Measurements from ENCODE around the gene TNKS1BP1. TPM values are rescaled to one million over a fixed set of nuclear protein-coding genes. Genes with fewer than 3 reads are reported as not detected.

TNKS1BP1 gene
- total RNA-seq, 2 experiments from 2014 or later, result 15.7 to 18.0 TPM

- Mint-ChIP-seq H3K27me3 (no peaks in the 10 kb centered on the region), H3K4me3 (no peak overlapping the region), H3K9me3 (no peaks in the 10 kb centered on the region), H3K27ac (peak overlapping the region; percentile 15), H3K36me3 (peaks cover 34% of the 10 kb centered on the region), H3K4me1 (peaks cover 31% of the 10 kb centered on the region)
- POLR2A ChIA-PET, result interaction anchor here (4.7 kb wide), 1 partner anchor 8 kb away, joined by 80 read pairs; the partner anchor contains the start of gene TNKS1BP1
- DNase-seq (no peak), ATAC-seq (ENCODE audit: low read depth) (no peak)
Measured at GRCh38 chr11:57332694-57333440, 8.1 kb upstream of the TNKS1BP1 start.

- no peak for ATAC-seq (ENCODE audit: low read depth)
- Mint-ChIP-seq H3K4me1 (peaks cover 37% of the 10 kb centered on the region), H3K36me3 (peaks cover 44% of the 10 kb centered on the region), H3K27ac (no peak overlapping the region), H3K27me3 (no peaks in the 10 kb centered on the region), H3K9me3 (no peaks in the 10 kb centered on the region), H3K4me3 (no peak overlapping the region)
- POLR2A ChIA-PET, result no interaction called here
- no peak for DNase-seq
Measured at GRCh38 chr11:57331720-57332119, 7.0 kb upstream of the TNKS1BP1 start.

GRCh38 chr11:57330029-57330428 is 5.3 kb upstream of the TNKS1BP1 start:
- no peak overlapping the region for H3K27ac Mint-ChIP-seq
- POLR2A ChIA-PET, result no interaction called here
- H3K36me3 Mint-ChIP-seq, result peaks cover 54% of the 10 kb centered on the region
- no peaks in the 10 kb centered on the region for H3K9me3 Mint-ChIP-seq
- DNase-seq, result no peak
- H3K4me3 Mint-ChIP-seq, result no peak overlapping the region
- H3K4me1 Mint-ChIP-seq, result peaks cover 46% of the 10 kb centered on the region
- H3K27me3 Mint-ChIP-seq, result no peaks in the 10 kb centered on the region
- ATAC-seq (ENCODE audit: low read depth), result no peak

- H3K4me3 Mint-ChIP-seq, result no peak overlapping the region
- DNase-seq (no peak), ATAC-seq (ENCODE audit: low read depth) (no peak)
- H3K9me3 Mint-ChIP-seq, result no peaks in the 10 kb centered on the region
- H3K36me3 Mint-ChIP-seq, result peaks cover 48% of the 10 kb centered on the region
- POLR2A ChIA-PET, result no interaction called here
- H3K4me1 Mint-ChIP-seq, result peaks cover 31% of the 10 kb centered on the region
- H3K27me3 Mint-ChIP-seq, result no peaks in the 10 kb centered on the region
- H3K27ac Mint-ChIP-seq, result peak overlapping the region; percentile 3
Measured at GRCh38 chr11:57327721-57328120, 3.0 kb upstream of the TNKS1BP1 start.

- POLR2A ChIA-PET, result interaction anchor here (0.6 to 3.8 kb wide), 9 partner anchors 9 to 242 kb away, joined by 3 to 80 read pairs (median 3); partner anchors contain the start of genes SSRP1 and UBE2L6
Measured at GRCh38 chr11:57325735-57326048, 940 bp upstream of the TNKS1BP1 start.

GRCh38 chr11:57324154-57324885 is 432 bp downstream of the TNKS1BP1 start:
- DNase-seq (no peak), ATAC-seq (ENCODE audit: low read depth) (no peak)
- Mint-ChIP-seq H3K9me3 (no peaks in the 10 kb centered on the region), H3K36me3 (peaks cover 34% of the 10 kb centered on the region), H3K27me3 (no peaks in the 10 kb centered on the region), H3K4me1 (peaks cover 32% of the 10 kb centered on the region), H3K27ac (peak overlapping the region; percentile 84), H3K4me3 (peak overlapping the region; percentile 82)
- POLR2A ChIA-PET, result interaction anchor here (0.6 to 3.8 kb wide), 5 partner anchors 8 to 100 kb away, joined by 3 to 80 read pairs (median 25); partner anchors contain the start of gene SSRP1

More at GRCh38 chr11:57325735-57326048, 940 bp upstream of the TNKS1BP1 start:
- H3K27me3 Mint-ChIP-seq, result no peaks in the 10 kb centered on the region
- peaks cover 34% of the 10 kb centered on the region for H3K4me1 Mint-ChIP-seq
- peaks cover 42% of the 10 kb centered on the region for H3K36me3 Mint-ChIP-seq
- no peak for DNase-seq
- H3K27ac Mint-ChIP-seq, result peak overlapping the region; percentile 95
- no peak for ATAC-seq (ENCODE audit: low read depth)
- peak overlapping the region; percentile 85 for H3K4me3 Mint-ChIP-seq
- H3K9me3 Mint-ChIP-seq, result no peaks in the 10 kb centered on the region

- Mint-ChIP-seq H3K36me3 (peaks cover 33% of the 10 kb centered on the region), H3K27ac (peak overlapping the region; percentile 84), H3K27me3 (no peaks in the 10 kb centered on the region), H3K9me3 (no peaks in the 10 kb centered on the region), H3K4me3 (peak overlapping the region; percentile 82), H3K4me1 (peaks cover 32% of the 10 kb centered on the region)
- DNase-seq, result no peak
- POLR2A ChIA-PET, result interaction anchor here (0.6 to 3.8 kb wide), 4 partner anchors 8 to 101 kb away, joined by 3 to 80 read pairs (median 30); partner anchors contain the start of gene SSRP1
- ATAC-seq (ENCODE audit: low read depth), result no peak
Measured at GRCh38 chr11:57323855-57324153, 948 bp downstream of the TNKS1BP1 start.

- DNase-seq (no peak), ATAC-seq (ENCODE audit: low read depth) (no peak)
- Mint-ChIP-seq H3K9me3 (no peaks in the 10 kb centered on the region), H3K36me3 (peaks cover 30% of the 10 kb centered on the region), H3K27me3 (no peaks in the 10 kb centered on the region), H3K4me1 (peaks cover 32% of the 10 kb centered on the region), H3K27ac (peak overlapping the region; percentile 84), H3K4me3 (peak overlapping the region; percentile 82)
- POLR2A ChIA-PET, result interaction anchor here (0.5 to 3.8 kb wide), 4 partner anchors 7 to 27 kb away, joined by 3 to 80 read pairs (median 22); partner anchors contain the start of gene SSRP1
Measured at GRCh38 chr11:57323167-57323854, 1.4 kb downstream of the TNKS1BP1 start.

- no peak for ATAC-seq (ENCODE audit: low read depth)
- POLR2A ChIA-PET, result interaction anchor here (0.5 to 2.1 kb wide), 2 partner anchors 12 to 27 kb away, joined by 3 to 10 read pairs; partner anchors contain the start of gene SSRP1
- H3K27ac Mint-ChIP-seq, result peak overlapping the region; percentile 35
- DNase-seq, result no peak
- peaks cover 32% of the 10 kb centered on the region for H3K4me1 Mint-ChIP-seq
- H3K27me3 Mint-ChIP-seq, result no peaks in the 10 kb centered on the region
- no peaks in the 10 kb centered on the region for H3K9me3 Mint-ChIP-seq
- peaks cover 28% of the 10 kb centered on the region for H3K36me3 Mint-ChIP-seq
- peak overlapping the region; percentile 82 for H3K4me3 Mint-ChIP-seq
Measured at GRCh38 chr11:57322256-57323166, 2.2 kb downstream of the TNKS1BP1 start.

- ATAC-seq (ENCODE audit: low read depth), result no peak
- POLR2A ChIA-PET, result interaction anchor here (2.1 kb wide), 1 partner anchor 13 kb away, joined by 10 read pairs; the partner anchor contains the start of gene SSRP1
- Mint-ChIP-seq H3K4me1 (peaks cover 28% of the 10 kb centered on the region), H3K36me3 (peaks cover 20% of the 10 kb centered on the region), H3K27me3 (no peaks in the 10 kb centered on the region), H3K9me3 (no peaks in the 10 kb centered on the region), H3K4me3 (no peak overlapping the region), H3K27ac (no peak overlapping the region)
- DNase-seq, result no peak
Measured at GRCh38 chr11:57321388-57322255, 3.1 kb downstream of the TNKS1BP1 start.

- H3K9me3 Mint-ChIP-seq, result no peaks in the 10 kb centered on the region
- peaks cover 14% of the 10 kb centered on the region for H3K36me3 Mint-ChIP-seq
- H3K27ac Mint-ChIP-seq, result peak overlapping the region; percentile 39
- no peaks in the 10 kb centered on the region for H3K27me3 Mint-ChIP-seq
- H3K4me1 Mint-ChIP-seq, result peaks cover 20% of the 10 kb centered on the region
- H3K4me3 Mint-ChIP-seq, result no peak overlapping the region
- DNase-seq (no peak), ATAC-seq (ENCODE audit: low read depth) (no peak)
- POLR2A ChIA-PET, result interaction anchor here (2.1 kb wide), 1 partner anchor 14 kb away, joined by 10 read pairs; the partner anchor contains the start of gene SSRP1
Measured at GRCh38 chr11:57320719-57321387, 3.9 kb downstream of the TNKS1BP1 start.

All from activated naive CD8-positive, alpha-beta T cell treated with anti-CD3 and anti-CD28 coated beads, Interleukin-2, amount 10 ng/mL, durations not matched to agents 7 days and 5 days (primary cell).